Hippocampal formation (tissue), 2 donors: Measurements from ENCODE around the gene PLA2G2F.

Experiments
- DNase-seq, 2 donors: peaks; one replicate each; lab custom pipeline; 2025; lab: John Stamatoyannopoulos, UW

The PLA2G2F gene

GRCh38 chr1:20138961-20139550 is at the start of gene PLA2G2F:
PLA2G2F (plus strand) TSS chr1:20139323; CDS start chr1:20139428, 105 bp downstream.
- DNase-seq = no peak

GRCh38 chr1:20089328-20090077 is 49.6 kb upstream of the PLA2G2F start:
- DNase-seq = no peak

GRCh38 chr1:20090119-20090518 is 49.0 kb upstream of the PLA2G2F start:
- no peak for DNase-seq

- DNase-seq = no peak
Observed at GRCh38 chr1:20090641-20091040, 48.5 kb upstream of the PLA2G2F start.

- DNase-seq = no peak
Observed at GRCh38 chr1:20093303-20093702, 45.8 kb upstream of the PLA2G2F start.

- no peak for DNase-seq
Observed at GRCh38 chr1:20093940-20094391, 45.2 kb upstream of the PLA2G2F start.

GRCh38 chr1:20095564-20096434 is 43.3 kb upstream of the PLA2G2F start:
- DNase-seq = no peak

GRCh38 chr1:20096840-20097447 is 42.2 kb upstream of the PLA2G2F start:
- DNase-seq = no peak

GRCh38 chr1:20099533-20099932 is 39.6 kb upstream of the PLA2G2F start:
- DNase-seq = no peak

GRCh38 chr1:20100632-20101355 is 38.3 kb upstream of the PLA2G2F start:
- peak in 1 of 2 donors; percentile 16 for DNase-seq

GRCh38 chr1:20102875-20103274 is 36.2 kb upstream of the PLA2G2F start:
- no peak for DNase-seq

GRCh38 chr1:20105856-20106255 is 33.3 kb upstream of the PLA2G2F start:
- no peak for DNase-seq

GRCh38 chr1:20107351-20107750 is 31.8 kb upstream of the PLA2G2F start:
- DNase-seq = no peak

- DNase-seq = no peak
Observed at GRCh38 chr1:20107796-20108195, 31.3 kb upstream of the PLA2G2F start.

- DNase-seq = no peak
Observed at GRCh38 chr1:20108366-20109123, 30.6 kb upstream of the PLA2G2F start.

- DNase-seq = no peak
Observed at GRCh38 chr1:20109223-20109856, 29.8 kb upstream of the PLA2G2F start.

- DNase-seq = no peak
Observed at GRCh38 chr1:20110679-20111078, 28.4 kb upstream of the PLA2G2F start.

- DNase-seq = no peak
Observed at GRCh38 chr1:20111452-20111851, 27.7 kb upstream of the PLA2G2F start.

GRCh38 chr1:20112279-20113000 is 26.7 kb upstream of the PLA2G2F start:
- DNase-seq = no peak
